Caco-2 (cell line): ENCODE results near the gene TTC39C. TPM values are rescaled to one million over a fixed set of nuclear protein-coding genes. Genes with fewer than 3 reads are reported as not detected.

Experiments used
- BruUV-seq: library from RNA; stranded (reverse); fragments of 400-500 nt; replicated peaks from 2 replicates; lab custom pipeline; 2021; lab: Mats Ljungman, UMichigan
- CTCF ChIA-PET: fragments of 300-600 bp; sonication (Branson Sonifier 250); formaldehyde crosslinking; loops from one replicate; lab custom pipeline; 2022; ENCODE audit warnings: antibody characterized with exemption; lab: Charles Lee
- POLR2A ChIA-PET: fragments of 300-600 bp; sonication (Branson Sonifier 250); formaldehyde crosslinking; loops from one replicate; lab custom pipeline; 2022; ENCODE audit warnings: antibody characterized with exemption; lab: Charles Lee
- DNase-seq, 2 experiments: peaks; one replicate each; pipeline versions ENCODE4 v3.0.0 to v3.0.0-alpha.2; 2020 to 2022
- H3K27me3 ChIP-seq: replicated peaks from 2 replicates; pipeline ENCODE4 v1.6.0; 2011; ENCODE audit warnings: low read length; ENCODE audit not compliant: control insufficient read depth, insufficient read depth
- H3K36me3 ChIP-seq: 2 replicates; pipeline ENCODE4 v1.5.1; 2011; ENCODE audit warnings: low read length; ENCODE audit not compliant: control insufficient read depth, insufficient read depth
- H3K4me1 ChIP-seq: fragments of 250-450 bp; sonication (Bioruptor Pico); 2 replicates; pipeline ENCODE4 v1.5.1; 2020; ENCODE audit warnings: mild to moderate bottlenecking
- H3K4me3 ChIP-seq: 2 replicates; pipeline ENCODE4 v1.5.1; 2011; ENCODE audit warnings: low read depth, mild to moderate bottlenecking, control low read depth, low read length
- H3K9me3 ChIP-seq: fragments of 250-450 bp; sonication (Bioruptor Pico); 2 replicates; pipeline ENCODE4 v1.5.1; 2020; ENCODE audit warnings: mild to moderate bottlenecking, moderate library complexity
- H3K27ac Mint-ChIP-seq: one replicate; pipeline ENCODE4 v1.8.0; 2022; ENCODE audit warnings: mixed read lengths; ENCODE audit not compliant: unreplicated experiment
- H3K27me3 Mint-ChIP-seq: one replicate; pipeline ENCODE4 v1.8.0; 2022; ENCODE audit warnings: mixed read lengths; ENCODE audit not compliant: insufficient read depth, unreplicated experiment
- H3K36me3 Mint-ChIP-seq: one replicate; pipeline ENCODE4 v1.8.0; 2022; ENCODE audit warnings: mild to moderate bottlenecking, mixed read lengths; ENCODE audit not compliant: insufficient read depth, unreplicated experiment
- H3K4me1 Mint-ChIP-seq: one replicate; pipeline ENCODE4 v1.8.0; 2022; ENCODE audit warnings: low read depth, mixed read lengths; ENCODE audit not compliant: unreplicated experiment
- H3K4me3 Mint-ChIP-seq: one replicate; pipeline ENCODE4 v1.8.0; 2022; ENCODE audit warnings: mild to moderate bottlenecking, moderate library complexity, mixed read lengths; ENCODE audit not compliant: unreplicated experiment
- H3K9me3 Mint-ChIP-seq: one replicate; pipeline ENCODE4 v1.8.0; 2022; ENCODE audit warnings: mixed read lengths; ENCODE audit not compliant: unreplicated experiment
- CTCF ChIP-seq, 2 experiments: fragments of 200-600 bp in 1 of 2; IDR thresholded peaks; 1 replicate in 1 of 2; 2 replicates in 1 of 2; pipeline versions ENCODE4 v1.5.1 to v1.8.0; 2011 to 2022; ENCODE audit warnings: antibody characterized with exemption in 1 of 2, control low read depth in 1 of 2, inconsistent platforms in 1 of 2, low read depth in 1 of 2, low read length in 1 of 2, mild to moderate bottlenecking in 1 of 2, moderate library complexity in 1 of 2; ENCODE audit not compliant: insufficient read depth in 1 of 2, severe bottlenecking in 1 of 2, unreplicated experiment in 1 of 2
- intact Hi-C: fragments of 100-400 bp; cut with micrococcal nuclease; formaldehyde crosslinking; loops from one replicate; pipeline ENCODE4 v1.10.0; 2022; ENCODE audit not compliant: unreplicated experiment
- total RNA-seq: library from RNA; stranded (reverse); gene quantifications from 2 replicates; pipeline ENCODE4 v1.2.3, GENCODE V29; 2022

The TTC39C gene
- total RNA-seq, 1 experiment from 2014 or later: 9.3 TPM

GRCh38 chr18:24022161-24022560 lies 7.6 kb downstream of the TTC39C start:
- Mint-ChIP-seq H3K4me1 (no peaks in the 10 kb centered on the region), H3K36me3 (peaks cover 5% of the 10 kb centered on the region), H3K27me3 (no peaks in the 10 kb centered on the region), H3K9me3 (no peaks in the 10 kb centered on the region), H3K27ac (no peak overlapping the region), H3K4me3 (no peak overlapping the region)
- POLR2A ChIA-PET: no interaction called here
- Histone ChIP-seq H3K4me1 (no peaks in the 10 kb centered on the region), H3K4me3 (no peak overlapping the region), H3K9me3 (no peaks in the 10 kb centered on the region), H3K36me3 (no peaks in the 10 kb centered on the region), H3K27me3 (no peaks in the 10 kb centered on the region)
- TF ChIP-seq CTCF (IDR thresholded peaks at IDR 0.05; ENCODE audit: insufficient read depth in 1 of 2, low read depth in 1 of 2, low read length in 1 of 2, severe bottlenecking in 1 of 2, unreplicated experiment in 1 of 2): no peak
- DNase-seq: no peak
- intact Hi-C loops: no loop called here
- CTCF ChIA-PET: no interaction called here
- no TSS peak for BruUV-seq

GRCh38 chr18:24023185-24023814 lies 8.7 kb downstream of the TTC39C start:
- H3K4me1 ChIP-seq: no peaks in the 10 kb centered on the region
- Mint-ChIP-seq H3K27ac (no peak overlapping the region), H3K4me1 (no peaks in the 10 kb centered on the region), H3K4me3 (no peak overlapping the region), H3K36me3 (peaks cover 2% of the 10 kb centered on the region), H3K9me3 (no peaks in the 10 kb centered on the region), H3K27me3 (no peaks in the 10 kb centered on the region)
- H3K27me3 ChIP-seq: no peaks in the 10 kb centered on the region
- no peak for TF ChIP-seq CTCF (IDR thresholded peaks at IDR 0.05; ENCODE audit: insufficient read depth in 1 of 2, low read depth in 1 of 2, low read length in 1 of 2, severe bottlenecking in 1 of 2, unreplicated experiment in 1 of 2)
- no TSS peak for BruUV-seq
- CTCF ChIA-PET: no interaction called here
- DNase-seq: peak; percentile 35 to 41
- no peak overlapping the region for H3K4me3 ChIP-seq
- no peaks in the 10 kb centered on the region for H3K9me3 ChIP-seq
- H3K36me3 ChIP-seq: no peaks in the 10 kb centered on the region
- intact Hi-C loops: no loop called here
- POLR2A ChIA-PET: no interaction called here

GRCh38 chr18:24024425-24024824 lies 9.9 kb downstream of the TTC39C start:
- Mint-ChIP-seq H3K27me3 (no peaks in the 10 kb centered on the region), H3K4me3 (no peak overlapping the region), H3K36me3 (no peaks in the 10 kb centered on the region), H3K4me1 (no peaks in the 10 kb centered on the region), H3K9me3 (no peaks in the 10 kb centered on the region), H3K27ac (no peak overlapping the region)
- POLR2A ChIA-PET: no interaction called here
- Histone ChIP-seq H3K36me3 (no peaks in the 10 kb centered on the region), H3K27me3 (no peaks in the 10 kb centered on the region), H3K4me1 (no peaks in the 10 kb centered on the region), H3K4me3 (no peak overlapping the region), H3K9me3 (no peaks in the 10 kb centered on the region)
- no TSS peak for BruUV-seq
- CTCF ChIA-PET: no interaction called here
- intact Hi-C loops: no loop called here
- TF ChIP-seq CTCF (IDR thresholded peaks at IDR 0.05; ENCODE audit: insufficient read depth in 1 of 2, low read depth in 1 of 2, low read length in 1 of 2, severe bottlenecking in 1 of 2, unreplicated experiment in 1 of 2): no peak
- DNase-seq: no peak
